HUES6 (cell line): Measurements from ENCODE around the gene SH3YL1.

Experiments used
- H3K27ac ChIP-seq: 2 replicates; pipeline ENCODE4 v1.7.0; 2013; ENCODE audit warnings: low read depth, mild to moderate bottlenecking, low read length, inconsistent platforms
- H3K27me3 ChIP-seq: 2 replicates; pipeline ENCODE4 v1.6.1; 2013; ENCODE audit warnings: low read length; ENCODE audit not compliant: control insufficient read depth, insufficient read depth
- H3K36me3 ChIP-seq: 2 replicates; pipeline ENCODE4 v1.6.1; 2013; ENCODE audit warnings: low read length; ENCODE audit not compliant: control insufficient read depth, insufficient read depth
- H3K4me1 ChIP-seq: 2 replicates; pipeline ENCODE4 v1.6.1; 2013; ENCODE audit warnings: low read length; ENCODE audit not compliant: control insufficient read depth, insufficient read depth
- H3K4me3 ChIP-seq: 2 replicates; pipeline ENCODE4 v1.5.1; 2013; ENCODE audit warnings: low read depth, low read length
- H3K9ac ChIP-seq: one replicate; pipeline ENCODE4 v1.6.1; 2013; ENCODE audit warnings: mild to moderate bottlenecking, low read length
- H3K9me3 ChIP-seq: 2 replicates; pipeline ENCODE4 v1.6.1; 2013; ENCODE audit warnings: low read depth, low read length; ENCODE audit not compliant: control insufficient read depth, insufficient read depth

SH3YL1 gene

GRCh38 chr2:234421-234820 lies 29.4 kb downstream of the SH3YL1 start:
- peaks cover 9% of the 10 kb centered on the region; the same call in 1 of the 2 replicates for H3K4me1 ChIP-seq
- no peaks in the 10 kb centered on the region for H3K27me3 ChIP-seq
- no peak overlapping the region for H3K9ac ChIP-seq
- H3K4me3 ChIP-seq, result no peak overlapping the region
- H3K27ac ChIP-seq, result no peak overlapping the region
- H3K9me3 ChIP-seq, result no peaks in the 10 kb centered on the region
- peaks cover 8% of the 10 kb centered on the region for H3K36me3 ChIP-seq

- Histone ChIP-seq H3K27me3 (no peaks in the 10 kb centered on the region), H3K4me3 (no peak overlapping the region; the same call in 1 of the 2 replicates), H3K9me3 (no peaks in the 10 kb centered on the region), H3K4me1 (peaks cover 9% of the 10 kb centered on the region; the same call in 1 of the 2 replicates), H3K27ac (no peak overlapping the region), H3K9ac (no peak overlapping the region), H3K36me3 (peaks cover 12% of the 10 kb centered on the region)
Observed at GRCh38 chr2:233030-233429, 30.8 kb downstream of the SH3YL1 start.

GRCh38 chr2:231521-232185 lies 32.2 kb downstream of the SH3YL1 start:
- Histone ChIP-seq H3K27ac (no peak overlapping the region), H3K36me3 (peaks cover 16% of the 10 kb centered on the region), H3K27me3 (no peaks in the 10 kb centered on the region), H3K9me3 (no peaks in the 10 kb centered on the region), H3K4me3 (no peak overlapping the region), H3K4me1 (peaks cover 9% of the 10 kb centered on the region; the same call in 1 of the 2 replicates), H3K9ac (no peak overlapping the region)

GRCh38 chr2:228518-229278 lies 35.1 kb downstream of the SH3YL1 start:
- H3K4me3 ChIP-seq, result no peak overlapping the region
- H3K9me3 ChIP-seq, result no peaks in the 10 kb centered on the region
- H3K27me3 ChIP-seq, result no peaks in the 10 kb centered on the region
- H3K4me1 ChIP-seq, result peaks cover 7% of the 10 kb centered on the region; the same call in 1 of the 2 replicates
- no peak overlapping the region for H3K27ac ChIP-seq
- no peak overlapping the region for H3K9ac ChIP-seq
- H3K36me3 ChIP-seq, result peaks cover 31% of the 10 kb centered on the region

DNA sequence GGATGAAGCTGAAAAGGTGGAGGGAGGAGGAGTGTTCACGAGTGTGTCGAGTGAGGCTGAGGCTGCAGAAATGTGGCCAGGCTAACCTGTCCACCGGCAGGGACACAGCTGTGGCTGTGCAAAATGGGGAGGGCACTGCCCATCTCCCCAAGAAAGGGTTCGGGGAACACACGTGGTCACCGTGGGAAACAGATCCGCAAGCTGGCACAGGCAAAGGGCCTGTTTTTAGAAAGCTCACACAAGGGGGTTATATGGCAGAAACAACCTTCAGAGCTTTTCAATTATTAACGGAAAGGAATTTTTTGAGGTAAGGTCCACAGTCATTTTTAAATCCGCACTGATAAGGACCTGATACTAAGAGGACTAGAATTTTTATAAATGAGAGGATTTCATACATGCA lies 35.7 kb downstream of the SH3YL1 start:
- Histone ChIP-seq H3K4me1 (peaks cover 2% of the 10 kb centered on the region; the same call in 1 of the 2 replicates), H3K27me3 (no peaks in the 10 kb centered on the region), H3K9ac (no peak overlapping the region), H3K36me3 (peaks cover 31% of the 10 kb centered on the region), H3K4me3 (no peak overlapping the region), H3K9me3 (no peaks in the 10 kb centered on the region), H3K27ac (no peak overlapping the region)

DNA sequence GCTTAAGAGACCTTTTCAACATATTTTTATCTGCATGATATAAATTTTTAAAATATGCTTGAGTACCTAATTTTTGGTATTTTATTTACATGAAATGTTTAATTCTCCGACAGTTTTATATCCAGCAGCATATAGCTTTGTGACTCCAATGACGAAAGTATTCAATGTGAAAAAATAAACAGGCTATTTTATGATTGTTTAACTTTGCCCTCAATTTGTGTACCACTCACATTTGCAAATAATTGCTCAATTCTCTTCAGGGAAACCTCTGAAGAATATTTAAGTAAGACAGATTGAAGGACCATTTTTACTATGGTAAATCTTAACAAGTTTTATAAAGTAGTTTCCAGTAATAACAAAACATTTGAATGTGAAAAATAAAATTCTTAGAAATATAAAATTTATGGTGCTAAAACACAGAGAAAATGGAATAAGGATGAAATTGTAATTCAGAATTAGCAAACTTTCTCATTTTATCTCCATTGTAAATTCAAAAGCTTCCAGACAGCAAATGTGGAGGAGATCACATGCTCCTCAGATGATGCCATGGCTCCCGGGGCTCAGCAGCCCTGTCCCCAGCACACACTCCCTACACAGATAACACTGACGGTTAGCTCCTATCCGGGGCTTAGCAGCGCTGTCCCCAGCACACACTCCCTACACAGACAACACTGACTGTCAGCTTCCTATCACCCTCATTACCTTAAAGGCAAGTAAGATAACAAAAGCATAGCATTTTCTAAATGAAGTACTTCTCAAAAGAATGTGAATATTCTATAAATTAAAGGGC lies 39.7 kb downstream of the SH3YL1 start:
- Histone ChIP-seq H3K9ac (no peak overlapping the region), H3K27ac (no peak overlapping the region), H3K36me3 (peaks cover 32% of the 10 kb centered on the region), H3K27me3 (no peaks in the 10 kb centered on the region), H3K9me3 (no peaks in the 10 kb centered on the region), H3K4me3 (no peak overlapping the region), H3K4me1 (no peaks in the 10 kb centered on the region)

DNA sequence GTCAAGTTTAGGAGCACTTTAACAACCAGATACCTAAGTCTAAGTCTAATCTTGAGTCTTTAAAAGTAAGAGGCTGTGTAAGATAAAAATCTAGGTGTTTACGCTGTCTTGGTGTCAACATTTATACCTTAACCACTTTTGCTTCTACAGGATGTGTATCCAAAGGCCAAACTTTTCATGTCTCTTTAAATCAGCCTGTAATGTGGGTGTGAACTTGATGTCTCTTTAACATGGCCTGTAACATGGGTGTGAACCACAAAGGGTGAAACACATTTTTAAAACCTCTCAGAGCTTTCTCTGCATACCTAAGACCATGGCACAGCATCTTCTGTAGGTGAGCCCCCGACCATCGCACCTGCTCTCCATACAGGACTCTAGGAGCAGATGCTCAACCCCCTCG lies 40.4 kb downstream of the SH3YL1 start:
- H3K27me3 ChIP-seq, result no peaks in the 10 kb centered on the region
- H3K4me1 ChIP-seq, result no peaks in the 10 kb centered on the region
- no peak overlapping the region for H3K9ac ChIP-seq
- no peaks in the 10 kb centered on the region for H3K9me3 ChIP-seq
- H3K27ac ChIP-seq, result no peak overlapping the region
- no peak overlapping the region for H3K4me3 ChIP-seq
- peaks cover 28% of the 10 kb centered on the region for H3K36me3 ChIP-seq

GRCh38 chr2:216068-216467 lies 47.8 kb downstream of the SH3YL1 start:
- H3K27me3 ChIP-seq, result no peaks in the 10 kb centered on the region
- no peaks in the 10 kb centered on the region; the same call in 1 of the 2 replicates for H3K36me3 ChIP-seq

GRCh38 chr2:213932-214693 lies 49.7 kb downstream of the SH3YL1 start:
- H3K9ac ChIP-seq, result no peak overlapping the region
- no peaks in the 10 kb centered on the region; the same call in 1 of the 2 replicates for H3K27me3 ChIP-seq
- H3K9me3 ChIP-seq, result peaks cover 12% of the 10 kb centered on the region
- no peak overlapping the region for H3K27ac ChIP-seq
- H3K4me3 ChIP-seq, result no peak overlapping the region
- H3K4me1 ChIP-seq, result no peaks in the 10 kb centered on the region
- no peaks in the 10 kb centered on the region; the same call in 1 of the 2 replicates for H3K36me3 ChIP-seq

More at GRCh38 chr2:216068-216467, 47.8 kb downstream of the SH3YL1 start:
- Histone ChIP-seq H3K27ac (no peak overlapping the region), H3K9me3 (peaks cover 12% of the 10 kb centered on the region), H3K4me1 (no peaks in the 10 kb centered on the region), H3K4me3 (no peak overlapping the region), H3K9ac (no peak overlapping the region)

DNA sequence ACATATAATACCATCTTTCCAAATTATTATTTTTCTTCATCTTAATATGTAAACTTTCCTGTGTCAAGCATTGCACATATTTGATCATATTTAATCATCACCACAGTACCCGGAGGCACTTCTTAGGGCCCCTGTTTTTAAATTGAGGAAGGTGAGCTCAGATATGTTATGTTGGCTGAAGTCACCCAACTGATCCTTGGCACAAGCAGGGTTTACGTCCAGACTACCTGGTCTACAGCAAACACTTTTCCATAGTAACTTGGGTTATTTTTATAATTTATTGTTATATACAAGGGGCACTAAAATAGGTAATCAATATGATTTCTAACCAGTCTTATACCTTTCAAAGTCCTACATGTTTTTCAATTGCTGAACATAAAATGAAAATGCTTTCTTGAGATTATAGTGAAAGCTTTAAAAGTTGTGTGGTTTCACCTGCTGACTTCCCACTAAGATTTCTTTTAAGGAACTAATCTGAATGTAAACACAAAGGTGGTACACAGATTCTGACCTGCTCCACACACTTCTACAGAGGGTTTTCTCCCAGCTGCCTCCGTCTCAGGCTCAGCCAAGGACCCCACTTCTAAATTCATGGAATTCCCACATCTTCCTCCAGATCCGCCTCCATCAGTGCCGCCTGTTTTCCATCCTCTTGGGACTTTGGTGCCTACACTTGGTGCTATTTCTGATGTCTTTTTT lies 52.2 kb downstream of the SH3YL1 start:
- Histone ChIP-seq H3K27me3 (no peaks in the 10 kb centered on the region; the same call in 1 of the 2 replicates), H3K4me1 (no peaks in the 10 kb centered on the region), H3K36me3 (no peaks in the 10 kb centered on the region), H3K9me3 (peaks cover 12% of the 10 kb centered on the region), H3K4me3 (no peak overlapping the region), H3K27ac (no peak overlapping the region), H3K9ac (no peak overlapping the region)
